CD8-positive, alpha-beta memory T cell (primary cell): Measurements from ENCODE around the gene RARS2. TPM values are rescaled to one million over a fixed set of nuclear protein-coding genes. Genes with fewer than 3 reads are reported as not detected.

ENCODE experiments used
- CTCF ChIA-PET: fragments of 350-600 bp; sonication (Branson Sonifier 250); formaldehyde crosslinking; loops from one replicate; lab custom pipeline; 2021; ENCODE audit warnings: antibody characterized with exemption; lab: Charles Lee
- POLR2A ChIA-PET: fragments of 350-600 bp; sonication (Branson Sonifier 250); formaldehyde crosslinking; loops from one replicate; lab custom pipeline; 2021; ENCODE audit warnings: antibody characterized with exemption; lab: Charles Lee
- DNase-seq, 5 donors: peaks; one replicate each; pipeline versions ENCODE4 v3.0.0 to v3.0.0-alpha.2; 2020 to 2022; ENCODE audit warnings: mixed read lengths in 1 of 5
- H3K27ac ChIP-seq: one replicate; pipeline ENCODE4 v1.7.0; 2013; ENCODE audit warnings: low read depth, mild to moderate bottlenecking, low read length, moderate library complexity
- H3K27me3 ChIP-seq: 2 replicates; pipeline ENCODE4 v1.7.0; 2013; ENCODE audit warnings: low read length, mild to moderate bottlenecking; ENCODE audit not compliant: insufficient read depth, poor library complexity, severe bottlenecking
- H3K36me3 ChIP-seq: 2 replicates; pipeline ENCODE4 v1.7.0; 2013; ENCODE audit warnings: mild to moderate bottlenecking, low read length, moderate library complexity; ENCODE audit not compliant: insufficient read depth
- H3K4me1 ChIP-seq: 2 replicates; pipeline ENCODE4 v1.7.0; 2013; ENCODE audit warnings: mild to moderate bottlenecking, low read length, moderate library complexity; ENCODE audit not compliant: insufficient read depth
- H3K4me3 ChIP-seq: 2 replicates; pipeline ENCODE4 v1.7.0; 2013; ENCODE audit warnings: mild to moderate bottlenecking, low read length
- H3K9me3 ChIP-seq: 2 replicates; pipeline ENCODE4 v1.7.0; 2013; ENCODE audit warnings: mild to moderate bottlenecking, low read length
- H3K27ac Mint-ChIP-seq, 8 donors: one replicate each; pipeline ENCODE4 v1.8.0; 2020 to 2021; ENCODE audit warnings: mixed read lengths in 8 of 8, mild to moderate bottlenecking in 6 of 8, inconsistent platforms in 3 of 8, moderate library complexity in 3 of 8
- H3K27me3 Mint-ChIP-seq, 2 donors: one replicate each; pipeline ENCODE4 v1.8.0; 2020 to 2021; ENCODE audit warnings: mixed read lengths in 2 of 2, mild to moderate bottlenecking in 1 of 2, moderate library complexity in 1 of 2
- H3K36me3 Mint-ChIP-seq, 3 donors: one replicate each; pipeline ENCODE4 v1.8.0; 2020 to 2021; ENCODE audit warnings: mixed read lengths in 3 of 3, inconsistent platforms in 1 of 3, mild to moderate bottlenecking in 1 of 3
- H3K4me1 Mint-ChIP-seq, 3 donors: one replicate each; pipeline ENCODE4 v1.8.0; 2020 to 2021; ENCODE audit warnings: mixed read lengths in 3 of 3, inconsistent platforms in 1 of 3, mild to moderate bottlenecking in 1 of 3
- H3K4me3 Mint-ChIP-seq, 7 donors: one replicate each; pipeline ENCODE4 v1.8.0; 2020 to 2021; ENCODE audit warnings: mixed read lengths in 7 of 7, mild to moderate bottlenecking in 6 of 7, moderate library complexity in 4 of 7, inconsistent platforms in 2 of 7
- H3K9me3 Mint-ChIP-seq, 5 donors: one replicate each; pipeline ENCODE4 v1.8.0; 2020 to 2022; ENCODE audit warnings: mixed read lengths in 5 of 5, mild to moderate bottlenecking in 3 of 5, moderate library complexity in 2 of 5, inconsistent platforms in 1 of 5
- polyA plus RNA-seq: library from polyadenylated mRNA; unstranded; fragments of 300-500 nt; fragmentation: Illumina TruSeq; gene quantifications from one replicate; pipeline ENCODE4 v1.2.3, GENCODE V29; 2021
- total RNA-seq, 2 experiments: library from RNA; stranded (reverse); gene quantifications; one replicate each; pipeline ENCODE4 v1.2.3, GENCODE V29; 2021

RARS2 gene, protein sequence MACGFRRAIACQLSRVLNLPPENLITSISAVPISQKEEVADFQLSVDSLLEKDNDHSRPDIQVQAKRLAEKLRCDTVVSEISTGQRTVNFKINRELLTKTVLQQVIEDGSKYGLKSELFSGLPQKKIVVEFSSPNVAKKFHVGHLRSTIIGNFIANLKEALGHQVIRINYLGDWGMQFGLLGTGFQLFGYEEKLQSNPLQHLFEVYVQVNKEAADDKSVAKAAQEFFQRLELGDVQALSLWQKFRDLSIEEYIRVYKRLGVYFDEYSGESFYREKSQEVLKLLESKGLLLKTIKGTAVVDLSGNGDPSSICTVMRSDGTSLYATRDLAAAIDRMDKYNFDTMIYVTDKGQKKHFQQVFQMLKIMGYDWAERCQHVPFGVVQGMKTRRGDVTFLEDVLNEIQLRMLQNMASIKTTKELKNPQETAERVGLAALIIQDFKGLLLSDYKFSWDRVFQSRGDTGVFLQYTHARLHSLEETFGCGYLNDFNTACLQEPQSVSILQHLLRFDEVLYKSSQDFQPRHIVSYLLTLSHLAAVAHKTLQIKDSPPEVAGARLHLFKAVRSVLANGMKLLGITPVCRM
- total RNA-seq (10 to 100 TPM; 19.2 to 20.6 TPM), polyA plus RNA-seq (27.9 TPM)

- Mint-ChIP-seq H3K4me3 (peak within 1 kb of the TSS; percentile 87 to 98 (median 92)), H3K36me3 (peaks cover 0 to 38% (median 4%) of the 10 kb centered on the region in 3 donors), H3K27ac (peak within 1 kb of the TSS; percentile 80 to 99 (median 94)), H3K27me3 (no peaks in the 10 kb centered on the region), H3K4me1 (peaks cover 58 to 82% (median 77%) of the 10 kb centered on the region in 3 donors), H3K9me3 (no peaks in the 10 kb centered on the region)
- ChIA-PET CTCF (interaction anchor here (0.8 kb wide), 1 partner anchor 114 kb away, joined by 3 read pairs; no protein-coding TSS in a partner anchor), POLR2A (interaction anchor here (0.5 to 3.1 kb wide), 6 partner anchors 77 to 174 kb away, joined by 3 to 21 read pairs (median 3); partner anchors contain the start of gene AKIRIN2)
- H3K4me1 ChIP-seq: peaks cover 40% of the 10 kb centered on the region
- no peaks in the 10 kb centered on the region for H3K36me3 ChIP-seq
- no peaks in the 10 kb centered on the region for H3K27me3 ChIP-seq
- no peaks in the 10 kb centered on the region for H3K9me3 ChIP-seq
- peak; percentile 90 to 95 (median 93) for DNase-seq
- peak within 1 kb of the TSS; percentile 90 for H3K27ac ChIP-seq
- peak within 1 kb of the TSS; percentile 98 for H3K4me3 ChIP-seq
Observed at GRCh38 chr6:87589693-87590416, at the start of gene RARS2, which contains the start of gene ORC3. RARS2 (minus strand) TSS chr6:87589987; CDS start chr6:87589957, 30 bp downstream. ORC3 (plus strand) TSS chr6:87590135; CDS start chr6:87590169, 34 bp downstream.

- ChIA-PET CTCF (interaction anchor here (0.7 to 1.5 kb wide), 2 partner anchors 13 to 18 kb away, joined by 3 read pairs; no protein-coding TSS in a partner anchor), POLR2A (no interaction called here)
- Mint-ChIP-seq H3K36me3 (peaks cover 7 to 47% (median 23%) of the 10 kb centered on the region in 3 donors), H3K4me3 (no peak overlapping the region), H3K4me1 (peaks cover 0 to under 1% (median under 1%) of the 10 kb centered on the region in 3 donors), H3K27me3 (no peaks in the 10 kb centered on the region), H3K27ac (peak overlapping the region in 1 of 8 donors; percentile 68), H3K9me3 (no peaks in the 10 kb centered on the region)
- no peaks in the 10 kb centered on the region for H3K36me3 ChIP-seq
- no peak overlapping the region for H3K4me3 ChIP-seq
- no peaks in the 10 kb centered on the region for H3K9me3 ChIP-seq
- DNase-seq: no peak
- H3K27ac ChIP-seq: no peak overlapping the region
- H3K27me3 ChIP-seq: no peaks in the 10 kb centered on the region
- H3K4me1 ChIP-seq: no peaks in the 10 kb centered on the region
Observed at GRCh38 chr6:87639373-87639772, 49.6 kb upstream of the RARS2 start.

DNA sequence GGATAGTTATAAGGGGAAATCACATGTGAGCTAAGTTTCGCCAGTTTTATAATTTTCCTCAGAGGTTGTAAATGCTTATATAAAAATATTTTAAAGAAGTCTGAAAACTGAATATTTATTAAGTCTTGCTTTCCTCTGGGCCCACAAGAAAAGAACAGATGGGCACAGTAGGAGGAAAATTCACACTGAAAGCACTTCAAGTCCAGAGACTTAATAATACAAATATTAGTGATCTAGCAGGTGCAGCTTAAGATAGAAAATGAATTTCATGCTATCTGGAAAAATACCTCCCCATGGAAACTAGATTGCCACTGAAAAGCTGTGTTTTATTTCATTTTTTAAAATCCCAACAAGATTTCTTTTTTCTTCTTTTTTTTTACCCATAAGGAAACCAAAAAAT is 47.3 kb upstream of the RARS2 start:
- H3K9me3 ChIP-seq: no peaks in the 10 kb centered on the region
- H3K4me3 Mint-ChIP-seq: no peak overlapping the region
- no peaks in the 10 kb centered on the region for H3K36me3 ChIP-seq
- no peaks in the 10 kb centered on the region for H3K4me1 ChIP-seq
- ChIA-PET CTCF (interaction anchor here (1.1 kb wide), 1 partner anchor 10 kb away, joined by 3 read pairs; no protein-coding TSS in a partner anchor), POLR2A (no interaction called here)
- no peak overlapping the region for H3K4me3 ChIP-seq
- no peak overlapping the region for H3K27ac Mint-ChIP-seq
- H3K27me3 ChIP-seq: no peaks in the 10 kb centered on the region
- H3K9me3 Mint-ChIP-seq: no peaks in the 10 kb centered on the region
- DNase-seq: no peak
- H3K27ac ChIP-seq: no peak overlapping the region
- no peaks in the 10 kb centered on the region for H3K27me3 Mint-ChIP-seq
- no peaks in the 10 kb centered on the region for H3K4me1 Mint-ChIP-seq
- H3K36me3 Mint-ChIP-seq: peaks cover 7 to 61% (median 27%) of the 10 kb centered on the region in 3 donors

- H3K27ac Mint-ChIP-seq: no peak overlapping the region
- Histone ChIP-seq H3K9me3 (no peaks in the 10 kb centered on the region), H3K27ac (no peak overlapping the region), H3K4me3 (no peak overlapping the region), H3K36me3 (no peaks in the 10 kb centered on the region), H3K4me1 (no peaks in the 10 kb centered on the region), H3K27me3 (no peaks in the 10 kb centered on the region)
- peaks cover 7 to 63% (median 27%) of the 10 kb centered on the region in 3 donors for H3K36me3 Mint-ChIP-seq
- H3K4me1 Mint-ChIP-seq: no peaks in the 10 kb centered on the region
- H3K9me3 Mint-ChIP-seq: no peaks in the 10 kb centered on the region
- H3K4me3 Mint-ChIP-seq: no peak overlapping the region
- no peaks in the 10 kb centered on the region for H3K27me3 Mint-ChIP-seq
- ChIA-PET POLR2A (no interaction called here), CTCF (interaction anchor here (1.1 kb wide), 1 partner anchor 11 kb away, joined by 3 read pairs; no protein-coding TSS in a partner anchor)
- DNase-seq: no peak
Observed at GRCh38 chr6:87636315-87636714, 46.5 kb upstream of the RARS2 start.

GRCh38 chr6:87633851-87634250 is 44.1 kb upstream of the RARS2 start:
- Histone ChIP-seq H3K4me3 (no peak overlapping the region), H3K27me3 (no peaks in the 10 kb centered on the region), H3K36me3 (no peaks in the 10 kb centered on the region), H3K9me3 (no peaks in the 10 kb centered on the region), H3K27ac (no peak overlapping the region), H3K4me1 (no peaks in the 10 kb centered on the region)
- Mint-ChIP-seq H3K27ac (no peak overlapping the region), H3K4me1 (no peaks in the 10 kb centered on the region), H3K27me3 (no peaks in the 10 kb centered on the region), H3K36me3 (peaks cover 12 to 67% (median 26%) of the 10 kb centered on the region in 3 donors), H3K9me3 (no peaks in the 10 kb centered on the region), H3K4me3 (no peak overlapping the region)
- DNase-seq: no peak
- POLR2A ChIA-PET: no interaction called here
- CTCF ChIA-PET: no interaction called here

GRCh38 chr6:87630746-87631145 is 41.0 kb upstream of the RARS2 start:
- H3K4me1 Mint-ChIP-seq: no peaks in the 10 kb centered on the region
- H3K4me3 Mint-ChIP-seq: no peak overlapping the region
- H3K27me3 Mint-ChIP-seq: no peaks in the 10 kb centered on the region
- Histone ChIP-seq H3K4me3 (no peak overlapping the region), H3K27me3 (no peaks in the 10 kb centered on the region), H3K36me3 (no peaks in the 10 kb centered on the region), H3K9me3 (no peaks in the 10 kb centered on the region), H3K27ac (no peak overlapping the region), H3K4me1 (no peaks in the 10 kb centered on the region)
- ChIA-PET CTCF (no interaction called here), POLR2A (interaction anchor here (0.7 kb wide), 1 partner anchor 8 kb away, joined by 4 read pairs; no protein-coding TSS in a partner anchor)
- no peak for DNase-seq
- H3K9me3 Mint-ChIP-seq: no peaks in the 10 kb centered on the region
- H3K36me3 Mint-ChIP-seq: peaks cover 10 to 59% (median 14%) of the 10 kb centered on the region in 3 donors
- H3K27ac Mint-ChIP-seq: peak overlapping the region in 1 of 8 donors; percentile 47

DNA sequence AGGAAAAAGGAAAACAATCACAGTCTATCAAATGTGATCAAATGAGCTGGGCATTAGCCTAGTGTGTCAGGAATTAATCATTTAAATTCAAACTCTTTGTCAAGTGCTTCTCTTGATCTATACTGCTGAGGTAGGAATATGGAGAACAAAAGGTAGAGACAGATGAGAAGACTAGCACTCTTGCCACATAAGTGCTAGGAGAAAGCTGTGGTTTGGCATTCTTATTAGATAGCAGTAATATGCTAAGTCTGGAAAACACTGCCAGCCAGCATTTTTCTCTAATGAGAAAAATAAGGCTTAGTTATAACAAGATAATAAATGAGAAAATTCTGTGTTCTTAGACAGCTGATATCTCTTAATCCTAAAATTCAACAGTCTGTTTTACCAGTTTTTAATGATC is 39.1 kb upstream of the RARS2 start:
- peaks cover 12 to 61% (median 15%) of the 10 kb centered on the region in 3 donors for H3K36me3 Mint-ChIP-seq
- no peaks in the 10 kb centered on the region for H3K27me3 Mint-ChIP-seq
- H3K4me3 Mint-ChIP-seq: no peak overlapping the region
- no peak overlapping the region for H3K27ac Mint-ChIP-seq
- H3K4me3 ChIP-seq: no peak overlapping the region
- H3K27me3 ChIP-seq: no peaks in the 10 kb centered on the region
- H3K36me3 ChIP-seq: no peaks in the 10 kb centered on the region
- H3K9me3 ChIP-seq: no peaks in the 10 kb centered on the region
- H3K9me3 Mint-ChIP-seq: no peaks in the 10 kb centered on the region
- no peak for DNase-seq
- CTCF ChIA-PET: no interaction called here
- no peaks in the 10 kb centered on the region for H3K4me1 Mint-ChIP-seq
- POLR2A ChIA-PET: no interaction called here
- no peak overlapping the region for H3K27ac ChIP-seq
- no peaks in the 10 kb centered on the region for H3K4me1 ChIP-seq
